Measurements from ENCODE around the gene DNM3.

DNA sequence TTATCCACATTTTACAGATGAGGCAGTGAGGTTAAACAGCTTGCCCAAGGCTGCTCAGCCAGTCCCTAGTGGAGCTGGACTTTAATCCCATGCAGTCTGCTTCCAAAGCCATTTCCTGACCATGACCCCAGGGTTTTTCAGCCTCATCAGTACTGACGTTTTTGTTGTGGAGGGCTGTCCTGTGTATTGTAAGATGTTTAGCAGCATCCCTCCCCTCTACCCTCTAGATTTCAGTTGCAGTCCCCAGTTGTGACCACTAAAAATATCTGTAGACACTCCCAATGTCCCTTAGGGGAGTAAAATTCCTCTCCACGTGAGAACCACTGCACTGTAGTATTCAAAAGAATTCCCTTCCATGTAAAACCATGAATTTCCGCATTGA lies 549.0 kb downstream of the DNM3 start:
- TF ChIP-seq, protein P1, sequence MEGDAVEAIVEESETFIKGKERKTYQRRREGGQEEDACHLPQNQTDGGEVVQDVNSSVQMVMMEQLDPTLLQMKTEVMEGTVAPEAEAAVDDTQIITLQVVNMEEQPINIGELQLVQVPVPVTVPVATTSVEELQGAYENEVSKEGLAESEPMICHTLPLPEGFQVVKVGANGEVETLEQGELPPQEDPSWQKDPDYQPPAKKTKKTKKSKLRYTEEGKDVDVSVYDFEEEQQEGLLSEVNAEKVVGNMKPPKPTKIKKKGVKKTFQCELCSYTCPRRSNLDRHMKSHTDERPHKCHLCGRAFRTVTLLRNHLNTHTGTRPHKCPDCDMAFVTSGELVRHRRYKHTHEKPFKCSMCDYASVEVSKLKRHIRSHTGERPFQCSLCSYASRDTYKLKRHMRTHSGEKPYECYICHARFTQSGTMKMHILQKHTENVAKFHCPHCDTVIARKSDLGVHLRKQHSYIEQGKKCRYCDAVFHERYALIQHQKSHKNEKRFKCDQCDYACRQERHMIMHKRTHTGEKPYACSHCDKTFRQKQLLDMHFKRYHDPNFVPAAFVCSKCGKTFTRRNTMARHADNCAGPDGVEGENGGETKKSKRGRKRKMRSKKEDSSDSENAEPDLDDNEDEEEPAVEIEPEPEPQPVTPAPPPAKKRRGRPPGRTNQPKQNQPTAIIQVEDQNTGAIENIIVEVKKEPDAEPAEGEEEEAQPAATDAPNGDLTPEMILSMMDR (IDR thresholded peaks at IDR 0.05), result no peak
- TF ChIP-seq EZH2 (IDR thresholded peaks at IDR 0.05; ENCODE audit: borderline replicate concordance, insufficient read depth, low read depth, low read length, poor library complexity, severe bottlenecking), result no peak
